HG03558 (cell line): Measurements from ENCODE around the gene TMEM185A.
"Not testable (repeated sequence)": the region's sequence is repeated elsewhere in the genome, so short reads cannot be mapped to it uniquely, and the experiment has no call there.

Source experiments
- ATAC-seq: cut with Tn5 transposase; IDR thresholded peaks from one replicate; pipeline ENCODE4 v1.9.1; 2021; ENCODE audit warnings: moderate number of reproducible peaks; ENCODE audit not compliant: unreplicated experiment; ENCODE audit errors: extremely low read depth

The TMEM185A gene

GRCh38 chrX:149567621-149568417, 63.8 kb downstream of the TMEM185A start:
- no peak for ATAC-seq

- no peak for ATAC-seq
Measured at GRCh38 chrX:149563359-149563758, 68.2 kb downstream of the TMEM185A start.

GRCh38 chrX:149555251-149555650, 76.3 kb downstream of the TMEM185A start:
- not testable (repeated sequence) for ATAC-seq

DNA sequence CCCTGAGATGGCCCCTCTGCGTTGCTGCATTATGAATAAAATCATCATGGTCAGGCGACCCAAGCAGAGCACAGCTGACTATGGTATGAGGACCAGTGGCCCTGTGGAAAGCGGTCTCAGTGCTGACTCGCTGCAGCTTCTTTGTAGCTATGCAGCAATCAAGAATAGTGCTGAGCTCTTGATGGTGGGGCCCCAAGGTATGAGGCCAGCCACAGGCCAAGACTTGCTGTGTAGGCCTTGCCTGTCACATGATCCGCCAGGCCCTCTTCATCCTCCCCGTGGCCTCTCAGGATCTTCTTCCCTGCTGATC, 79.7 kb downstream of the TMEM185A start:
- not testable (repeated sequence) for ATAC-seq

DNA sequence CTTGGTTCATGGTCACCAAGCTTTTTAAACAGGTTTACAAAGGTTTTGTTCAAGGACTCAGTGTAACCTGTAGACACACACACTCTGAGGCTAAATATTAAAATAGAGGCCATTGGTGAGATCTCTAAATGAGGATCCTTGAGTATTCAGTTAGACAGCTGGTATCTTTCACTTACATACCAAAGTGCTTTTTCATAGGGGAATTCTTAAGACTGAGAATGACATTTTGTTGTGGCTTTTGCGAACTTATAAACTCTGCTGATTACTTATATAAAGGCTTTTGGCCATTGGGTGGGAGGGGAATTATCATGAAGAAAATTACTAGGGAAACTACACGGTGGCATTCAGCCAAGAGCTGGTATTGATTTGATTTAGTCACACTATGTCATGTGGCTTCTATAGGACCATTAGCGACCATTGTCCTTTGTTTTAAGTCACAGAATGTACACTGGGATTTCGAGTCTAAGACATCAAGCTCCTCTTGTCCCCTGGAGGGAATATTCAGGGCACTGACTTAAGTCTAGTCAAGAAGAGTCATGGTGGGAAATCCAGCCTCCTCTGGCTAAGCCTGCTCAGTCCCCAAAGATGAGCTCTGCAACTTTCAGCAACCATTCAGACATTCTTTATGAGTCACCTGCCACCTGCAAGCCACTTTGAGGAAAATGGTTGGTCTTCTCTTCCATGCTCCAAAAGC, 80.2 kb downstream of the TMEM185A start:
- ATAC-seq, result not testable (repeated sequence)

- ATAC-seq, result not testable (repeated sequence)
Measured at GRCh38 chrX:149550454-149550853, 81.1 kb downstream of the TMEM185A start.

DNA sequence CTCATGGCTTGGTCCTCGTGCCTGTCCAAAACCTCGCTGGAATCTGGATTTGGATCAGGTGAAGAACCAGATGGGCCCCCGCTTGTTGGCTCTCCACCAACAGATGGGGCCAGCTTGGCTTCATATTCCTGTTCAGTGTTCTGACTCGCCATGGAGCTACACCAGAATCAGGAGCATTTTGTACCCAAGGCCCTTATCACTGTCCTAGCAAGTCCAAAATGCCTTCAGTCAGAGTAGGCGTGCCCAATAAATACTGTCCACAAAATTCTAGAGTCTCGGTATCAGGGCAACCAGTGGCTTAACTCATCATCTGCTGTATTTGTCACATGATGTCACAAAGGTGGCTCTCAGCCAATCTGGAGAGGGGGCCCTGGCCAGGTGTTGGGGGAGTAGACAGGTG, 81.9 kb downstream of the TMEM185A start, which contains the start of gene HSFX3:
TSS of gene HSFX3 (minus strand) at position 224 of the 400 bp plus-strand sequence. CDS start at position 152, 72 bp downstream.
- ATAC-seq, result not testable (repeated sequence)

DNA sequence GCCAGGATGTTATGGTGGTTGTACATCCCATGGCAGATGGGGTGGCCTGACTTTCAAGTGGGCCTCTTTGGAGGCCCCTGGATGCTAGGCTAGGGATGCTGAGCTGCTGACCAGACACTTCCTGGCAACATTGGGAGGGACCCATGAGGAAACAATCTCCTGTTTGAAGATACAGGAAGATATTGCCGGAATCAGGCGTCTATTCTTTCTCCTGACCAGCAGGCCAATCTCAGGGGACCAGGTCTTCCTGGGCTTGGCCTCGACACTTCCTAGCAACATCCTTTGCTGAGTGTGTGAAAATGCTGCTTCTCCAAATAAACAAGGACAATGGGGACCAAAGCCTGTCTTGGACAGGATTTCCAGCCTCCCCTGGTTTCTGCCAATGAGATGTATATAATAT, 83.8 kb downstream of the TMEM185A start:
- not testable (repeated sequence) for ATAC-seq

GRCh38 chrX:149546962-149547361, 84.6 kb downstream of the TMEM185A start:
- not testable (repeated sequence) for ATAC-seq
